Trophoblast cell (in vitro differentiated cells and primary cell): Measurements from ENCODE around the gene SYCN.
A peak's percentile ranks its signal among the peaks of the same experiment; 100 is the strongest.

ENCODE experiments used
- DNase-seq, 2 donors: peaks; one replicate each; pipeline ENCODE4 v3.0.0-alpha.2; 2016
- H2AFZ ChIP-seq: 2 replicates; pipeline ENCODE4 v1.6.1; 2013; ENCODE audit warnings: low read length, moderate library complexity, mild to moderate bottlenecking; ENCODE audit not compliant: insufficient read depth, poor library complexity
- H2AK5ac ChIP-seq: 2 replicates; pipeline ENCODE4 v1.6.1; 2013; ENCODE audit warnings: mild to moderate bottlenecking, low read length
- H2BK120ac ChIP-seq: 2 replicates; pipeline ENCODE4 v1.6.1; 2013; ENCODE audit warnings: low read length, mild to moderate bottlenecking, moderate library complexity; ENCODE audit not compliant: insufficient read depth, poor library complexity
- H2BK12ac ChIP-seq: 2 replicates; pipeline ENCODE4 v1.6.1; 2013; ENCODE audit warnings: mild to moderate bottlenecking, low read length, moderate library complexity
- H2BK5ac ChIP-seq: 2 replicates; pipeline ENCODE4 v1.6.1; 2013; ENCODE audit warnings: low read length, low read depth, moderate library complexity, mild to moderate bottlenecking; ENCODE audit not compliant: poor library complexity
- H3K14ac ChIP-seq: 2 replicates; pipeline ENCODE4 v1.6.1; 2013; ENCODE audit warnings: mild to moderate bottlenecking, low read length
- H3K18ac ChIP-seq: 2 replicates; pipeline ENCODE4 v1.6.1; 2013; ENCODE audit warnings: mild to moderate bottlenecking, low read length
- H3K23ac ChIP-seq: 2 replicates; pipeline ENCODE4 v1.6.1; 2013; ENCODE audit warnings: low read length
- H3K27ac ChIP-seq: 2 replicates; pipeline ENCODE4 v1.5.1; 2013; ENCODE audit warnings: low read depth, mild to moderate bottlenecking, inconsistent platforms, low read length, moderate library complexity
- H3K27me3 ChIP-seq: 2 replicates; pipeline ENCODE4 v1.6.1; 2013; ENCODE audit warnings: inconsistent platforms, mild to moderate bottlenecking, low read length, moderate library complexity; ENCODE audit not compliant: insufficient read depth
- H3K36me3 ChIP-seq, 2 experiments: 1 replicate in 1 of 2; 2 replicates in 1 of 2; pipeline ENCODE4 v1.6.1; 2013; ENCODE audit warnings: low read length in 2 of 2, mild to moderate bottlenecking in 2 of 2, moderate library complexity in 1 of 2; ENCODE audit not compliant: insufficient read depth in 2 of 2, control insufficient read depth in 1 of 2
- H3K4ac ChIP-seq: 2 replicates; pipeline ENCODE4 v1.6.1; 2013; ENCODE audit warnings: low read depth, mild to moderate bottlenecking, low read length, moderate library complexity
- H3K4me1 ChIP-seq, 2 experiments: 1 replicate in 1 of 2; 2 replicates in 1 of 2; pipeline ENCODE4 v1.6.1; 2013; ENCODE audit warnings: low read length in 2 of 2, mild to moderate bottlenecking in 2 of 2, moderate library complexity in 1 of 2; ENCODE audit not compliant: insufficient read depth in 2 of 2, control insufficient read depth in 1 of 2
- H3K4me2 ChIP-seq: 2 replicates; pipeline ENCODE4 v1.6.1; 2013; ENCODE audit warnings: inconsistent platforms, mild to moderate bottlenecking, low read length, moderate library complexity
- H3K4me3 ChIP-seq: 2 replicates; pipeline ENCODE4 v1.5.1; 2013; ENCODE audit warnings: mild to moderate bottlenecking, low read depth, low read length, inconsistent platforms
- H3K79me1 ChIP-seq: one replicate; pipeline ENCODE4 v1.6.1; 2013; ENCODE audit warnings: low read length
- H3K79me2 ChIP-seq: 2 replicates; pipeline ENCODE4 v1.6.1; 2013; ENCODE audit warnings: low read length, mild to moderate bottlenecking; ENCODE audit not compliant: control insufficient read depth, insufficient read depth, poor library complexity
- H3K9ac ChIP-seq: 2 replicates; pipeline ENCODE4 v1.6.1; 2013; ENCODE audit warnings: mild to moderate bottlenecking, low read length
- H3K9me3 ChIP-seq: 2 replicates; pipeline ENCODE4 v1.6.1; 2013; ENCODE audit warnings: low read depth, mild to moderate bottlenecking, control low read depth, inconsistent platforms, low read length; ENCODE audit not compliant: insufficient read depth
- H4K12ac ChIP-seq: 2 replicates; pipeline ENCODE4 v1.6.1; 2013; ENCODE audit warnings: low read depth, mild to moderate bottlenecking, low read length, moderate library complexity
- H4K8ac ChIP-seq: 2 replicates; pipeline ENCODE4 v1.6.1; 2013; ENCODE audit warnings: low read depth, mild to moderate bottlenecking, low read length, moderate library complexity
- H4K91ac ChIP-seq: one replicate; pipeline ENCODE4 v1.6.1; 2013; ENCODE audit warnings: low read depth, mild to moderate bottlenecking, low read length, moderate library complexity
- WGBS: extraction: QIAGEN DNeasy Blood & Tissue Kit; methylation state at CpG from one replicate; pipeline ENCODE4 v1.1.7; 2013; ENCODE audit warnings: missing lambda C conversion rate; ENCODE audit not compliant: insufficient read length, insufficient coverage; ENCODE audit errors: extremely low coverage; 5-methylcytosine and 5-hydroxymethylcytosine counted together

Gene SYCN

GRCh38 chr19:39193803-39194202 is 10.3 kb downstream of the SYCN start:
- Histone ChIP-seq H2BK5ac (no peak overlapping the region), H3K79me2 (no peaks in the 10 kb centered on the region), H3K36me3 (no peaks in the 10 kb centered on the region), H3K14ac (peak overlapping the region; percentile 12), H3K27ac (no peak overlapping the region), H2AK5ac (no peak overlapping the region), H3K23ac (no peak overlapping the region), H3K9me3 (peaks cover 3% of the 10 kb centered on the region), H3K4ac (no peak overlapping the region), H3K4me1 (peaks cover 5 to 6% of the 10 kb centered on the region in 2 experiments), H4K8ac (no peak overlapping the region), H3K79me1 (no peaks in the 10 kb centered on the region), H3K9ac (no peak overlapping the region), H2BK12ac (no peak overlapping the region), H3K4me2 (no peak overlapping the region), H3K4me3 (no peak overlapping the region), H2AFZ (no peak overlapping the region), H4K12ac (no peak overlapping the region), H3K18ac (no peak overlapping the region), H4K91ac (no peak overlapping the region), H3K27me3 (peaks cover 11% of the 10 kb centered on the region), H2BK120ac (no peak overlapping the region)
- no peak for DNase-seq
- WGBS, result no CpG with 5 or more reads among the region's 8 CpGs

- Histone ChIP-seq H2BK120ac (no peak overlapping the region), H3K18ac (no peak overlapping the region), H3K27me3 (peaks cover 11% of the 10 kb centered on the region), H3K23ac (no peak overlapping the region), H2AK5ac (no peak overlapping the region), H3K27ac (no peak overlapping the region), H2BK12ac (no peak overlapping the region), H3K4me3 (no peak overlapping the region), H4K91ac (no peak overlapping the region), H3K9me3 (peaks cover 3% of the 10 kb centered on the region), H3K79me2 (no peaks in the 10 kb centered on the region), H3K4me2 (no peak overlapping the region), H3K36me3 (no peaks in the 10 kb centered on the region), H3K9ac (no peak overlapping the region), H4K8ac (no peak overlapping the region), H3K4ac (no peak overlapping the region), H2BK5ac (no peak overlapping the region), H3K14ac (no peak overlapping the region), H3K4me1 (peaks cover 5 to 6% of the 10 kb centered on the region in 2 experiments), H2AFZ (no peak overlapping the region), H4K12ac (no peak overlapping the region), H3K79me1 (no peaks in the 10 kb centered on the region)
- WGBS, result no CpG with 5 or more reads among the region's 2 CpGs
- no peak for DNase-seq
Observed at GRCh38 chr19:39192846-39193245, 11.2 kb downstream of the SYCN start.

- H2BK12ac ChIP-seq, result no peak overlapping the region
- no CpG with 5 or more reads among the region's 11 CpGs for WGBS
- no peak for DNase-seq
Observed at GRCh38 chr19:39190768-39191167, 13.3 kb downstream of the SYCN start.

GRCh38 chr19:39188960-39189359 is 15.1 kb downstream of the SYCN start:
- Histone ChIP-seq H4K12ac (no peak overlapping the region), H2AK5ac (no peak overlapping the region), H3K9ac (no peak overlapping the region), H3K79me2 (no peaks in the 10 kb centered on the region), H3K4me2 (no peak overlapping the region), H3K36me3 (no peaks in the 10 kb centered on the region), H3K4me1 (peaks cover 4% of the 10 kb centered on the region in 2 experiments), H3K4ac (no peak overlapping the region), H3K23ac (no peak overlapping the region), H4K8ac (no peak overlapping the region), H2AFZ (no peak overlapping the region), H2BK12ac (no peak overlapping the region), H3K14ac (no peak overlapping the region), H2BK120ac (no peak overlapping the region), H3K18ac (no peak overlapping the region), H3K79me1 (no peaks in the 10 kb centered on the region), H3K9me3 (no peaks in the 10 kb centered on the region), H3K4me3 (no peak overlapping the region), H3K27me3 (no peaks in the 10 kb centered on the region), H3K27ac (no peak overlapping the region), H4K91ac (no peak overlapping the region), H2BK5ac (no peak overlapping the region)
- DNase-seq, result no peak
- WGBS, result no CpG with 5 or more reads among the region's 6 CpGs

More at GRCh38 chr19:39190768-39191167, 13.3 kb downstream of the SYCN start:
- Histone ChIP-seq H2BK120ac (no peak overlapping the region), H3K27ac (no peak overlapping the region), H3K79me2 (no peaks in the 10 kb centered on the region), H3K79me1 (no peaks in the 10 kb centered on the region), H3K9me3 (no peaks in the 10 kb centered on the region), H3K4me2 (no peak overlapping the region), H2AFZ (no peak overlapping the region), H3K18ac (no peak overlapping the region), H4K12ac (no peak overlapping the region), H3K4ac (no peak overlapping the region), H3K27me3 (no peaks in the 10 kb centered on the region), H3K14ac (no peak overlapping the region), H4K8ac (no peak overlapping the region), H4K91ac (no peak overlapping the region), H3K36me3 (no peaks in the 10 kb centered on the region), H2AK5ac (no peak overlapping the region), H3K9ac (no peak overlapping the region), H2BK5ac (no peak overlapping the region), H3K23ac (no peak overlapping the region), H3K4me3 (no peak overlapping the region), H3K4me1 (peaks cover 4% of the 10 kb centered on the region in 2 experiments)
